Activated B cell treated with CpG ODN at 0.5 μM for 24 hours (primary cell): ENCODE data around the gene PAX2. TPM values are rescaled to one million over a fixed set of nuclear protein-coding genes. Genes with fewer than 3 reads are reported as not detected.

ENCODE experiments used
- ATAC-seq: fragments of 200-7000 bp; cut with Tn5 transposase; one replicate; pipeline ENCODE4 v1.10.0; 2021; ENCODE audit warnings: low read depth, mild to moderate bottlenecking, moderate library complexity
- CTCF ChIA-PET: fragments of 350-600 bp; sonication (Branson Sonifier 250); formaldehyde crosslinking; loops from one replicate; lab custom pipeline; 2021; ENCODE audit warnings: antibody characterized with exemption; lab: Charles Lee
- POLR2A ChIA-PET: fragments of 350-600 bp; sonication (Branson Sonifier 250); formaldehyde crosslinking; loops from one replicate; lab custom pipeline; 2021; ENCODE audit warnings: antibody characterized with exemption; lab: Charles Lee
- DNase-seq: peaks from one replicate; pipeline ENCODE4 v3.0.0; 2022
- H3K27ac Mint-ChIP-seq: one replicate; pipeline ENCODE4 v1.8.0; 2020; ENCODE audit warnings: mixed read lengths
- H3K27me3 Mint-ChIP-seq: one replicate; pipeline ENCODE4 v1.8.0; 2021; ENCODE audit warnings: mixed read lengths
- H3K36me3 Mint-ChIP-seq: one replicate; pipeline ENCODE4 v1.8.0; 2021; ENCODE audit warnings: low read depth, mixed read lengths
- H3K4me1 Mint-ChIP-seq: one replicate; pipeline ENCODE4 v1.8.0; 2021; ENCODE audit warnings: mixed read lengths
- H3K4me3 Mint-ChIP-seq: one replicate; pipeline ENCODE4 v1.8.0; 2020; ENCODE audit warnings: mild to moderate bottlenecking, mixed read lengths
- H3K9me3 Mint-ChIP-seq: one replicate; pipeline ENCODE4 v1.8.0; 2020; ENCODE audit warnings: mixed read lengths
- intact Hi-C: fragments of 100-400 bp; cut with micrococcal nuclease; formaldehyde crosslinking; loops from one replicate; pipeline ENCODE4 v1.15.1; 2024
- total RNA-seq: library from RNA; stranded (reverse); gene quantifications from 2 replicates; pipeline ENCODE4 v1.2.3, GENCODE V29; 2022
- TF ChIP-seq, protein P1 (sequence below): fragments of 200-600 bp; IDR thresholded peaks from one replicate; pipeline ENCODE4 v1.8.0; 2022; ENCODE audit warnings: antibody characterized with exemption, mild to moderate bottlenecking

The PAX2 gene
- total RNA-seq, 1 donor from 2014 or later: not detected

DNA sequence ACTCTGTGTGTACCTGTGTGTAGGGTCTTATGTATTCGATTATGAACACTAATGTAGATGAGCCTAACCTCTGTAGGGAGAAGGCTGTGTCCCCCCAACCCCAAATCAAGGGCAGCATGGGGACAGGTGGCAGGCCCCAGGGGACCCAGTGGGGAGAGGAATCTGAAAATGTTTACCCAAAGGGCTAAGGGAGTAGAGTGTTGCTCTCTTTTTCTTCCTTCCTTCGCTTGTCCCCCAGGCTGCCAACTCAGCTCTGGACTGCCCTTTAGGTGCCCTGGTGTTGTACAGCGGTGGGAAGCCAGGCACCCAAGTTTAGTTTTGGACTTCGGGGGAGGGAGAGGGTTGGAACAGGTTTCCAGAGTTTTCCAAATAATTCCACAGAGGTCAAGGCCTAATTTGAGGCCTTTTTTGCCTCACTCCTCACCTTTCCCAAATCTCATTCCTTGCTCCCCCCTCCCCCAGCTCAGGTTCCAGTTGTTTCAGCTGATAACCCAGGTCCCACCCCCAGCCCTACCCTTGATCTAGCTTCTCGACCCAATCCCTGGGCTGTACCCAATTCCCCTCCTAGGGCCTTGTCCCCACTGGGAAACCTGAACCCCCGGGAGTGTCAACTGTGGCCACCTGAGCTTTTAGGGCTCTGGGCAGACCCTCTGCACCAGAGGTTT lies 9.1 kb upstream of the PAX2 start:
- Mint-ChIP-seq H3K4me1 (peaks cover 23% of the 10 kb centered on the region), H3K36me3 (no peaks in the 10 kb centered on the region), H3K27ac (no peak overlapping the region), H3K9me3 (no peaks in the 10 kb centered on the region), H3K4me3 (no peak overlapping the region), H3K27me3 (peaks cover 73% of the 10 kb centered on the region)
- TF ChIP-seq, protein P1, sequence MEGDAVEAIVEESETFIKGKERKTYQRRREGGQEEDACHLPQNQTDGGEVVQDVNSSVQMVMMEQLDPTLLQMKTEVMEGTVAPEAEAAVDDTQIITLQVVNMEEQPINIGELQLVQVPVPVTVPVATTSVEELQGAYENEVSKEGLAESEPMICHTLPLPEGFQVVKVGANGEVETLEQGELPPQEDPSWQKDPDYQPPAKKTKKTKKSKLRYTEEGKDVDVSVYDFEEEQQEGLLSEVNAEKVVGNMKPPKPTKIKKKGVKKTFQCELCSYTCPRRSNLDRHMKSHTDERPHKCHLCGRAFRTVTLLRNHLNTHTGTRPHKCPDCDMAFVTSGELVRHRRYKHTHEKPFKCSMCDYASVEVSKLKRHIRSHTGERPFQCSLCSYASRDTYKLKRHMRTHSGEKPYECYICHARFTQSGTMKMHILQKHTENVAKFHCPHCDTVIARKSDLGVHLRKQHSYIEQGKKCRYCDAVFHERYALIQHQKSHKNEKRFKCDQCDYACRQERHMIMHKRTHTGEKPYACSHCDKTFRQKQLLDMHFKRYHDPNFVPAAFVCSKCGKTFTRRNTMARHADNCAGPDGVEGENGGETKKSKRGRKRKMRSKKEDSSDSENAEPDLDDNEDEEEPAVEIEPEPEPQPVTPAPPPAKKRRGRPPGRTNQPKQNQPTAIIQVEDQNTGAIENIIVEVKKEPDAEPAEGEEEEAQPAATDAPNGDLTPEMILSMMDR: no peak
- intact Hi-C loops: no loop called here
- CTCF ChIA-PET: no interaction called here
- POLR2A ChIA-PET: interaction anchor here (0.6 kb wide), 2 partner anchors 56 to 435 kb away, joined by 4 to 7 read pairs; no protein-coding TSS in a partner anchor
- ATAC-seq (no peak), DNase-seq (no peak)

DNA sequence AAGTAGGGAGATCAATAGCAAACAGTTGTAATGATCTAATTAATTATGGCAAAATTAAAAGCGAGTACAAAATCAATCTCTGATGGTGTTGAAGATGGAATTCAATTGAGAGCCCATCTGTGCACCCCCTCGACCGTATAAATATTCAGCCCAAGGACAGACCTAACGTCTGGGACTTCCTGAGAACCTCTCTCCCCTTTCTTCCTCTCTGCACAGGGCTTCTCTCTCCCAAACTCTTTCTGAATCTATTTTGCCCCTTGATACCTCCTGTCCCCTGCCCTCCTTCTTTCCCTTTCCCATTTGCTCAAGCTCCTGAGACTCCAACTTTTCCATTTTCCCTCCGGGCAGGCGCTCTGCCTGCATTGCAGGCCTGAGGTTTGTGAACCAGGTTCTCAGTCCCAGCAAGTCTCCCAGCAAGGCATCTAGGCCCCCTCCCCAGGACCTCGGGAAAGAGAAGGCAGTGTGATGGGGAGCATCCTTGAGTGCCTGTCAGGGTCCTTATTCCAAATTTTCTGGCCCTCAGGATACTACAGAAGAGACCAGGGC lies 8.5 kb upstream of the PAX2 start:
- ATAC-seq (no peak), DNase-seq (no peak)
- CTCF ChIA-PET: no interaction called here
- Mint-ChIP-seq H3K36me3 (no peaks in the 10 kb centered on the region), H3K27ac (no peak overlapping the region), H3K9me3 (no peaks in the 10 kb centered on the region), H3K4me3 (peak overlapping the region; percentile 67), H3K4me1 (peaks cover 21% of the 10 kb centered on the region), H3K27me3 (peaks cover 72% of the 10 kb centered on the region)
- TF ChIP-seq, protein P1: no peak
- POLR2A ChIA-PET: interaction anchor here (0.6 kb wide), 1 partner anchor 434 kb away, joined by 4 read pairs; no protein-coding TSS in a partner anchor
- intact Hi-C loops: no loop called here

- intact Hi-C loops: no loop called here
- TF ChIP-seq, protein P1: no peak
- no peaks in the 10 kb centered on the region for H3K36me3 Mint-ChIP-seq
- peak overlapping the region; percentile 67 for H3K4me3 Mint-ChIP-seq
- peaks cover 27% of the 10 kb centered on the region for H3K4me1 Mint-ChIP-seq
- POLR2A ChIA-PET: no interaction called here
- no peak for ATAC-seq
- no peaks in the 10 kb centered on the region for H3K9me3 Mint-ChIP-seq
- DNase-seq: no peak
- peaks cover 72% of the 10 kb centered on the region for H3K27me3 Mint-ChIP-seq
- H3K27ac Mint-ChIP-seq: no peak overlapping the region
- CTCF ChIA-PET: no interaction called here
These were observed 7.9 kb upstream of the PAX2 start for GRCh38 chr10:100737355-100738054.

DNA sequence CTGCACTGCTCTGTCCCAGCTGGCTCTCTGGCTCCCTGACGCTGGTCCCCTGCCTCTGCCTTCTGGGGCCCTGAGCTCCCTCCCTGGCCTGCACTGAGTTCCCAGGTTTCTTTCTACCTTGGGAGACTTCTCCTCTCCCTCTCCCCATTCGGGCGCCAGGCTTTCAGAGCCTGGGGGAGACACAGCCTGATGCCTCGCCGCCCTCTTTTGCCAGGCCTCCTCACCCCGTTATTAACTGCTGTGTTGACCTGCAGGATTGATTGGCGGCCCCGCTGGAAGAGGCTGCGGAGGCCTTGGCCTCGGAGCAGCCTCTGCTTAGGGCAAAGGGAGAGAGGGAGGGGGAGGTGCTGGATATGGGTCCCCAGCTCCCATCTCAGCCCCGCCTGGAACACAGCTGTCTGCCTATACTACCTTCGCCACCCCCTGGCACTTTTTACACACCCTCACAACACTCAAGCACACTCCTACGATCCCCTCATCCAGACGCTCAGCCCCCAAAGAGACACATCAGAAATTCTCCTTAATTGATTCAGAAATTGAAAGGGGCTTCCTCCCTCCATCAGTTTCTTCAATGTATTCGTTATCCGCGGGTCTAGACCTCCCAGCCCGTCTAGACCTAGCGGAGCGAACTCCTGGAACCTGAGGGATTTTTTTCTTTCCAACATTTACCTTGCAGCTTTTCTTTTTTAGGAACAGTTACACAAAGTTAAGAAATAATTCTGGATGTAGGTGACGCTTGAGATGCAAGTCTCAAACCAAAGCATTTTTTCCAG lies 7.1 kb upstream of the PAX2 start:
- ChIA-PET CTCF (no interaction called here), POLR2A (no interaction called here)
- peaks cover 72% of the 10 kb centered on the region for H3K27me3 Mint-ChIP-seq
- H3K4me1 Mint-ChIP-seq: peaks cover 33% of the 10 kb centered on the region
- no peak for ATAC-seq
- TF ChIP-seq, protein P1: no peak
- no peaks in the 10 kb centered on the region for H3K9me3 Mint-ChIP-seq
- intact Hi-C loops: no loop called here
- no peak for DNase-seq
- peak overlapping the region; percentile 19 for H3K27ac Mint-ChIP-seq
- no peak overlapping the region for H3K4me3 Mint-ChIP-seq
- no peaks in the 10 kb centered on the region for H3K36me3 Mint-ChIP-seq
